ENCODE results near the gene ZFR.
"Not testable (repeated sequence)": the region's sequence is repeated elsewhere in the genome, so short reads cannot be mapped to it uniquely, and the experiment has no call there.

ZFR gene

GRCh38 chr5:32406650-32407049, 37.9 kb downstream of the ZFR start:
- no peak for DNase-seq (ENCODE audit: low read depth)

- no peak for DNase-seq (ENCODE audit: low read depth)
Observed at GRCh38 chr5:32405507-32405906, 39.0 kb downstream of the ZFR start.

GRCh38 chr5:32403760-32404159, 40.8 kb downstream of the ZFR start:
- no peak for DNase-seq (ENCODE audit: low read depth)

GRCh38 chr5:32400401-32400800, 44.1 kb downstream of the ZFR start:
- no peak for DNase-seq (ENCODE audit: low read depth)

- DNase-seq (ENCODE audit: low read depth): not testable (repeated sequence)
Observed at GRCh38 chr5:32398754-32399153, 45.8 kb downstream of the ZFR start.

GRCh38 chr5:32394981-32395380, 49.6 kb downstream of the ZFR start:
- no peak for DNase-seq (ENCODE audit: low read depth)

GRCh38 chr5:32392039-32392438, 52.5 kb downstream of the ZFR start:
- DNase-seq (ENCODE audit: low read depth): peak; percentile 9

- DNase-seq (ENCODE audit: low read depth): peak; percentile 97
Observed at GRCh38 chr5:32390819-32391591, 53.5 kb downstream of the ZFR start.

- DNase-seq (ENCODE audit: low read depth): peak; percentile 57
Observed at GRCh38 chr5:32388432-32389129, 56.0 kb downstream of the ZFR start.

GRCh38 chr5:32387841-32388240, 56.7 kb downstream of the ZFR start:
- no peak for DNase-seq (ENCODE audit: low read depth)

GRCh38 chr5:32387211-32387610, 57.3 kb downstream of the ZFR start:
- DNase-seq (ENCODE audit: low read depth): peak; percentile 75

- DNase-seq (ENCODE audit: low read depth): no peak
Observed at GRCh38 chr5:32384621-32385020, 59.9 kb downstream of the ZFR start.

- DNase-seq (ENCODE audit: low read depth): no peak
Observed at GRCh38 chr5:32383586-32383985, 61.0 kb downstream of the ZFR start.

- no peak for DNase-seq (ENCODE audit: low read depth)
Observed at GRCh38 chr5:32383065-32383464, 61.5 kb downstream of the ZFR start.

GRCh38 chr5:32379421-32379820, 65.1 kb downstream of the ZFR start:
- no peak for DNase-seq (ENCODE audit: low read depth)

- no peak for DNase-seq (ENCODE audit: low read depth)
Observed at GRCh38 chr5:32378966-32379365, 65.6 kb downstream of the ZFR start.

GRCh38 chr5:32369542-32370155, 74.9 kb downstream of the ZFR start:
- DNase-seq (ENCODE audit: low read depth): no peak

- no peak for DNase-seq (ENCODE audit: low read depth)
Observed at GRCh38 chr5:32369032-32369431, 75.5 kb downstream of the ZFR start.

GRCh38 chr5:32367271-32367670, 77.3 kb downstream of the ZFR start:
- DNase-seq (ENCODE audit: low read depth): not testable (repeated sequence)

- DNase-seq (ENCODE audit: low read depth): no peak
Observed at GRCh38 chr5:32365623-32366022, 78.9 kb downstream of the ZFR start.

GRCh38 chr5:32363030-32363429, 81.5 kb downstream of the ZFR start:
- DNase-seq (ENCODE audit: low read depth): no peak

GRCh38 chr5:32362527-32362926, 82.0 kb downstream of the ZFR start:
- no peak for DNase-seq (ENCODE audit: low read depth)

GRCh38 chr5:32360906-32361305, 83.6 kb downstream of the ZFR start:
- no peak for DNase-seq (ENCODE audit: low read depth)

All from fibroblast of gingiva (primary cell).